ENCODE measurements around the gene MILR1. TPM values are rescaled to one million over a fixed set of nuclear protein-coding genes. Genes with fewer than 3 reads are reported as not detected.

The MILR1 gene
- total RNA-seq, 4 donors from 2014 or later = 3.1 to 27.0 (median 6.4) TPM

- H3K36me3 ChIP-seq = no peaks in the 10 kb centered on the region
- H3K4me3 ChIP-seq = no peak overlapping the region
- H3K4me1 ChIP-seq = peaks cover 0 to 7% (median 0%) of the 10 kb centered on the region in 4 donors
- no peak for DNase-seq (ENCODE audit: low spot score in 2 of 2)
- H3K27ac ChIP-seq = peak overlapping the region in 1 of 4 donors; percentile 36
- H3K27me3 ChIP-seq = no peaks in the 10 kb centered on the region
- TF ChIP-seq CTCF (IDR thresholded peaks at IDR 0.05) = no peak
- 93 to 98% methylated on average over 5 of the region's 5 CpGs for WGBS, 2 donors
- no peaks in the 10 kb centered on the region for H3K9me3 ChIP-seq
Measured at GRCh38 chr17:64402469-64402868, 46.4 kb upstream of the MILR1 start.

- TF ChIP-seq CTCF (IDR thresholded peaks at IDR 0.05) = no peak
- no peak for TF ChIP-seq EP300 (IDR thresholded peaks at IDR 0.05)
- no peak for TF ChIP-seq POLR2A (IDR thresholded peaks at IDR 0.05)
- WGBS, 2 donors = 92 to 97% methylated on average over 6 of the region's 6 CpGs
- no peak for DNase-seq (ENCODE audit: low spot score in 2 of 2)
- peak overlapping the region in 2 of 4 donors; percentile 5 to 33 for H3K27ac ChIP-seq
- H3K36me3 ChIP-seq = no peaks in the 10 kb centered on the region
- no peaks in the 10 kb centered on the region for H3K9me3 ChIP-seq
- H3K27me3 ChIP-seq = no peaks in the 10 kb centered on the region
- peaks cover 0 to 7% (median 0%) of the 10 kb centered on the region in 4 donors for H3K4me1 ChIP-seq
- no peak overlapping the region for H3K4me3 ChIP-seq
Measured at GRCh38 chr17:64403881-64404460, 44.9 kb upstream of the MILR1 start.

- DNase-seq (ENCODE audit: low spot score in 2 of 2) = no peak
- no peaks in the 10 kb centered on the region for H3K9me3 ChIP-seq
- 75 to 77% methylated on average over 13 to 14 of the region's 14 CpGs for WGBS, 2 donors
Measured at GRCh38 chr17:64406321-64407200, 42.4 kb upstream of the MILR1 start.

GRCh38 chr17:64410750-64411490 lies 38.0 kb upstream of the MILR1 start:
- Histone ChIP-seq H3K27me3 (no peaks in the 10 kb centered on the region), H3K4me1 (peaks cover 0 to 20% (median 8%) of the 10 kb centered on the region in 4 donors), H3K36me3 (no peaks in the 10 kb centered on the region), H3K9me3 (no peaks in the 10 kb centered on the region), H3K4me3 (no peak overlapping the region), H3K27ac (peak overlapping the region in 1 of 4 donors; percentile 6)
- DNase-seq (ENCODE audit: low spot score in 2 of 2) = no peak
- 91 to 95% methylated on average over 4 of the region's 4 CpGs for WGBS, 2 donors
- no peak for TF ChIP-seq CTCF (IDR thresholded peaks at IDR 0.05)
- no peak for TF ChIP-seq POLR2A (IDR thresholded peaks at IDR 0.05)
- no peak for TF ChIP-seq EP300 (IDR thresholded peaks at IDR 0.05)

More at GRCh38 chr17:64406321-64407200, 42.4 kb upstream of the MILR1 start:
- H3K27ac ChIP-seq = no peak overlapping the region
- H3K27me3 ChIP-seq = no peaks in the 10 kb centered on the region
- no peak overlapping the region for H3K4me3 ChIP-seq
- TF ChIP-seq CTCF (IDR thresholded peaks at IDR 0.05) (no peak), POLR2A (IDR thresholded peaks at IDR 0.05) (no peak), EP300 (IDR thresholded peaks at IDR 0.05) (no peak)
- H3K36me3 ChIP-seq = no peaks in the 10 kb centered on the region
- H3K4me1 ChIP-seq = peaks cover 0 to 10% (median 4%) of the 10 kb centered on the region in 4 donors
